Fibroblast of villous mesenchyme (primary cell): ENCODE results near the gene MARCKS. TPM values are rescaled to one million over a fixed set of nuclear protein-coding genes. Genes with fewer than 3 reads are reported as not detected.
"Not testable (repeated sequence)": the region's sequence is repeated elsewhere in the genome, so short reads cannot be mapped to it uniquely, and the experiment has no call there.

Experiments
- DNase-seq: peaks from one replicate; pipeline ENCODE4 v3.0.0-alpha.2; 2010; ENCODE audit warnings: low read depth
- H3K4me3 ChIP-seq: 2 replicates; pipeline ENCODE4 v1.5.1; 2011; ENCODE audit warnings: low read depth, mild to moderate bottlenecking, low read length
- total RNA-seq: library from RNA; depleted of rRNA; stranded (reverse); fragments of >200 nt; gene quantifications from 2 replicates; pipeline ENCODE4 v1.2.3, GENCODE V29; 2012
- TF ChIP-seq, protein P1 (sequence below): IDR thresholded peaks from 2 replicates; pipeline ENCODE4 v1.5.1; 2012; ENCODE audit warnings: low read depth, mild to moderate bottlenecking, low read length; ENCODE audit not compliant: insufficient read depth

Gene MARCKS
- total RNA-seq, 1 donor = 263 TPM

DNA sequence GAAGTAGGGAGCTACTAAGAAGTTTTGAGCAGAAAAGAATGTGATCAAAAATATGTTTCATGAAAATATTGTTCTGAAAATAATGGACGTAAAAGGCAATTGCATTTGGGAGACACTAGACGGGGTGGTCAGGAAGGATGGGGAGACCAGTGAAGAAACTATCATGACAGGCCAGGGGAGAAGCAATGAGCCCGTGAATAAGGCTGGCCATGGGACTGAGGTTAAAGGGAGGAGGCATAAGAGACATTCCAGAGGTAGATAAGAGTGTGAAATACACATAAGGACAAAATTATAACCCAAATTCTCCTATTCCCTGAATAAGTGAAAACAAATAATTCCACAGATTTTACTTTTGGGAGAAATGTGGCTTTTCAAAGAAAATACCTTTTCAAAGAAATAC is 51.7 kb downstream of the MARCKS start:
- no peak overlapping the region for H3K4me3 ChIP-seq
- DNase-seq = no peak
- TF ChIP-seq, protein P1, sequence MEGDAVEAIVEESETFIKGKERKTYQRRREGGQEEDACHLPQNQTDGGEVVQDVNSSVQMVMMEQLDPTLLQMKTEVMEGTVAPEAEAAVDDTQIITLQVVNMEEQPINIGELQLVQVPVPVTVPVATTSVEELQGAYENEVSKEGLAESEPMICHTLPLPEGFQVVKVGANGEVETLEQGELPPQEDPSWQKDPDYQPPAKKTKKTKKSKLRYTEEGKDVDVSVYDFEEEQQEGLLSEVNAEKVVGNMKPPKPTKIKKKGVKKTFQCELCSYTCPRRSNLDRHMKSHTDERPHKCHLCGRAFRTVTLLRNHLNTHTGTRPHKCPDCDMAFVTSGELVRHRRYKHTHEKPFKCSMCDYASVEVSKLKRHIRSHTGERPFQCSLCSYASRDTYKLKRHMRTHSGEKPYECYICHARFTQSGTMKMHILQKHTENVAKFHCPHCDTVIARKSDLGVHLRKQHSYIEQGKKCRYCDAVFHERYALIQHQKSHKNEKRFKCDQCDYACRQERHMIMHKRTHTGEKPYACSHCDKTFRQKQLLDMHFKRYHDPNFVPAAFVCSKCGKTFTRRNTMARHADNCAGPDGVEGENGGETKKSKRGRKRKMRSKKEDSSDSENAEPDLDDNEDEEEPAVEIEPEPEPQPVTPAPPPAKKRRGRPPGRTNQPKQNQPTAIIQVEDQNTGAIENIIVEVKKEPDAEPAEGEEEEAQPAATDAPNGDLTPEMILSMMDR = no peak

DNA sequence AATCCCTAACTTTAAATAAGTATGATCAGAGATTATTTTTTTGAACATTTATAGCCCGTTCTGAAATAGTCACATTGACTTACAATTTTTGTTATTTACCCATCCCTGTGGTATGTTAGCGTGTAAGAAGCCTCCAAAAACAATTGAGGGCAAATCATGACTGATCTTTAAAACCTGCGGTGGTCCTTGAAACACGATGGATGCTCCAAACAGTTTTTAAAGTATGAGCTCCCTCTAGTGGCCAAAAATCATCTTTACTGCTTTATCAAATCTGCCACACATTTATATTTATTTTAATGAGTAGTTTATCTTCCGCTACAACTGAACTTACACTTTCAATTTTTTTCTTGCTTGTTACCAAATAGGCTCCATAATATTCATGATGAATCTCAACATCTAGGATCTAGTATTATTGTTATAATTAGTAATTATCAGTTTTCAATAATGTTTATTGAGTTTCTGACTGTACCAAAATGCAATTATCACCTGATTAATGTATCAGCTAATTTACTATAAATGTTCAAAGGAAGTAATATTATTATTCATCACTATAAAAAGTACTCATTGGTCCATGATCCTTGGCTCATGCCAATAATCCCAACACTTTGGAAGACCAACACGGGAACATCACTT is 52.2 kb downstream of the MARCKS start:
- peak; percentile 78 for DNase-seq
- TF ChIP-seq, protein P1 = peak; percentile 63
- H3K4me3 ChIP-seq = no peak overlapping the region

DNA sequence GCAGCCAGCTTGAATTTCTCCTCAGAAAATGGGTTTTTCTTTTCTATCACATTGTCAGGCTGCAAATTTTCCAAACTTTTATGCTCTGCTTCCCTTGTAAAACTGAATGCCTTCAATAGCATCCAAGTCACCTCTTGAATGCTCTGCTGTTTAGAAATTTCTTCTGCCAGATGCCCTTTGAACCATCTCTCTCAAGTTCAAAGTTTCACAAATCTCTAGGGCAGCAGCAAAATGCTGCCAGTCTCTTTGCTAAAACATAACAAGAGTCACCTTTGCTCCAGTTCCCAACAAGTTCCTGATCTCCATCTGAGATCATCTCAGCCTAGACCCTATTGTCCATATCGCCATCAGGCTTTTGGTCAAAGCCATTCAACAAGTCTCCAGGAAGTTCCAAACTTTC is 53.1 kb downstream of the MARCKS start:
- DNase-seq, H3K4me3 ChIP-seq: not testable (repeated sequence)

Other genes starting within 250 kb of the MARCKS start
- gene HDAC2, start 113.8 kb downstream of the MARCKS start, total RNA-seq = 59.9 and 86.8 TPM in 2 replicates